ENCODE data around the gene LPO. TPM values are rescaled to one million over a fixed set of nuclear protein-coding genes. Genes with fewer than 3 reads are reported as not detected.
A peak's percentile ranks its signal among the peaks of the same experiment; 100 is the strongest.

The LPO gene
- total RNA-seq, 2 donors from 2014 or later, result not detected

- Histone ChIP-seq H3K9me3 (no peaks in the 10 kb centered on the region), H3K4me1 (no peaks in the 10 kb centered on the region), H3K4me3 (peak within 1 kb of the TSS; percentile 67), H3K27me3 (no peaks in the 10 kb centered on the region), H3K9ac (ENCODE audit: low read depth in 2 of 2, low read length in 2 of 2) (peak within 1 kb of the TSS; percentile 81 to 83), H3K36me3 (no peaks in the 10 kb centered on the region), H3K27ac (peak within 1 kb of the TSS; percentile 61)
- intact Hi-C loops (cut with DNase I), result no loop called here
- peak; percentile 82 for TF ChIP-seq CTCF (IDR thresholded peaks at IDR 0.05)
- DNase-seq, result peak; percentile 95
Observed at GRCh38 chr17:58219007-58219788, 19.2 kb upstream of the LPO start, which contains the start of gene MKS1. Gene MKS1 (minus strand): TSS chr17:58219255. CDS start chr17:58219230, 25 bp downstream.

DNA sequence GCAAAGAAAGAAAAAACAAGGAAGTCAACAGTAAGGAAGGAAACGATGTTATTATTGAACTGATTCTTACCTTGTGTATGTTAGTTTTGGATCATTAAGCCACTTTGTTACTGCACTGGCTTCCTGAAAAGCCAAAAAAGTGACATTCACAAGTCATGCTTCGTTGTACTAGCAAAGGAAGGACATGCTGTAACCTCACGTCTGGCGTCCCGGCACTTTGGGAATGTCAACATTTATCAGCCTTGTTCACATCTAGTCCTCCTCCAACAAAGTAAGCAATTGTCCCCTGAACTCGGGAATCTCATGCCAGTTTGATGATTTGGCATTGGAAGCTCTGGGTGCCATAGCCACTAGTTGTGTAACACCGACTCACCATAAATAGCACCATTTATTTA is 18.6 kb upstream of the LPO start:
- intact Hi-C loops (cut with DNase I), result no loop called here
- TF ChIP-seq CTCF (IDR thresholded peaks at IDR 0.05), result no peak
- H3K4me1 ChIP-seq, result no peaks in the 10 kb centered on the region
- peak overlapping the region; percentile 61 for H3K27ac ChIP-seq
- peak overlapping the region; percentile 67 for H3K4me3 ChIP-seq
- H3K9me3 ChIP-seq, result no peaks in the 10 kb centered on the region
- no peaks in the 10 kb centered on the region for H3K36me3 ChIP-seq
- DNase-seq, result no peak
- H3K27me3 ChIP-seq, result no peaks in the 10 kb centered on the region
- H3K9ac ChIP-seq (ENCODE audit: low read depth in 2 of 2, low read length in 2 of 2), result peak overlapping the region in 1 of 2 donors; percentile 83

GRCh38 chr17:58224315-58224714 is 14.1 kb upstream of the LPO start:
- Histone ChIP-seq H3K9ac (ENCODE audit: low read depth in 2 of 2, low read length in 2 of 2) (no peak overlapping the region), H3K9me3 (no peaks in the 10 kb centered on the region), H3K27me3 (no peaks in the 10 kb centered on the region), H3K27ac (no peak overlapping the region), H3K36me3 (no peaks in the 10 kb centered on the region), H3K4me3 (no peak overlapping the region), H3K4me1 (no peaks in the 10 kb centered on the region)
- DNase-seq, result no peak
- intact Hi-C loops (cut with DNase I), result no loop called here
- no peak for TF ChIP-seq CTCF (IDR thresholded peaks at IDR 0.05)

- Histone ChIP-seq H3K4me1 (no peaks in the 10 kb centered on the region), H3K36me3 (no peaks in the 10 kb centered on the region), H3K27me3 (no peaks in the 10 kb centered on the region), H3K9ac (ENCODE audit: low read depth in 2 of 2, low read length in 2 of 2) (no peak overlapping the region), H3K4me3 (no peak overlapping the region), H3K9me3 (no peaks in the 10 kb centered on the region), H3K27ac (no peak overlapping the region)
- no peak for DNase-seq
- intact Hi-C loops (cut with DNase I), result no loop called here
- TF ChIP-seq CTCF (IDR thresholded peaks at IDR 0.05), result no peak
Observed at GRCh38 chr17:58227733-58228132, 10.7 kb upstream of the LPO start.

DNA sequence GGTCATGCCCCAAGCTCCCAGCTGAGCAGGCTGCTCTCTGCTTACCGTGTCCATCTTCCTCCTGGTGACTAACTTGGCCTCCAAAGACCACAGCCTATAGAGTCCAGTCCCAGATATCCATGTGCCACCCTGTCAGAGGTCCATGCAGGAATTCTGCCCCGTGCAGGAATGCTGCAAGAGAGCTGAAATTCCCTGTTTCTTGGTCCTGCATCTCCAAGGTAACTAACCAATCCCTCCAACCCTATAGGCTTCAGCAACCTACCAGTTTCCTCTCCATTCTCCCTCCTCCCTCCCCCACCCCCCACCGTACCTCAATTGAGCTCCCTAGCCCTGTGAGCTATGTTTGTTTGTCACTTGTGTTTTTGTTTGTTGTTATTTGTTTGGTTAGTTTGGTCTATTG is 9.7 kb upstream of the LPO start:
- TF ChIP-seq CTCF (IDR thresholded peaks at IDR 0.05), result no peak
- H3K9me3 ChIP-seq, result no peaks in the 10 kb centered on the region
- no peak for DNase-seq
- no peak overlapping the region for H3K9ac ChIP-seq (ENCODE audit: low read depth in 2 of 2, low read length in 2 of 2)
- intact Hi-C loops (cut with DNase I), result no loop called here
- H3K36me3 ChIP-seq, result no peaks in the 10 kb centered on the region
- no peak overlapping the region for H3K4me3 ChIP-seq
- H3K27ac ChIP-seq, result no peak overlapping the region
- H3K27me3 ChIP-seq, result no peaks in the 10 kb centered on the region
- H3K4me1 ChIP-seq, result no peaks in the 10 kb centered on the region

Measured in colonic mucosa (tissue), 4 donors.